Panc1 (cell line): ENCODE data around the gene IL20RA. TPM values are rescaled to one million over a fixed set of nuclear protein-coding genes. Genes with fewer than 3 reads are reported as not detected.

Experiments used
- ATAC-seq: fragments of 200-7000 bp; cut with Tn5 transposase; 2 replicates; pipeline ENCODE4 v1.9.1; 2020; ENCODE audit warnings: mild to moderate bottlenecking, moderate library complexity
- BruUV-seq: library from RNA; stranded (reverse); fragments of 400-500 nt; replicated peaks from 2 replicates; lab custom pipeline; 2021; lab: Mats Ljungman, UMichigan
- CTCF ChIA-PET: fragments of 300-600 bp; sonication (Branson Sonifier 250); formaldehyde crosslinking; loops from one replicate; lab custom pipeline; 2022; ENCODE audit warnings: antibody characterized with exemption; lab: Charles Lee
- POLR2A ChIA-PET: fragments of 300-600 bp; sonication (Branson Sonifier 250); formaldehyde crosslinking; loops from one replicate; lab custom pipeline; 2022; ENCODE audit warnings: antibody characterized with exemption; lab: Charles Lee
- DNase-seq: peaks from one replicate; pipeline ENCODE4 v3.0.0-alpha.2; 2010; ENCODE audit warnings: low read depth, low spot score
- H3K27ac ChIP-seq: 2 replicates; pipeline ENCODE4 v1.5.1; 2011; ENCODE audit warnings: mild to moderate bottlenecking, low read length, inconsistent platforms
- H3K27me3 ChIP-seq: fragments of 200-500 bp; sonication (Bioruptor generic); 2 replicates; pipeline ENCODE4 v1.6.0; 2014; ENCODE audit warnings: low read length, inconsistent platforms; ENCODE audit not compliant: control insufficient read depth, insufficient read depth
- H3K36me3 ChIP-seq: fragments of 200-500 bp; sonication (Bioruptor generic); 2 replicates; pipeline ENCODE4 v1.5.1; 2014; ENCODE audit warnings: inconsistent platforms, mild to moderate bottlenecking, low read length, moderate library complexity; ENCODE audit not compliant: control insufficient read depth, insufficient read depth
- H3K4me1 ChIP-seq: 2 replicates; pipeline ENCODE4 v1.5.1; 2011; ENCODE audit warnings: inconsistent platforms, mild to moderate bottlenecking, low read length, moderate library complexity; ENCODE audit not compliant: control insufficient read depth, insufficient read depth
- H3K4me3 ChIP-seq, 2 experiments: 2 replicates each; pipeline ENCODE4 v1.5.1; 2011 to 2012; ENCODE audit warnings: low read depth in 2 of 2, low read length in 2 of 2, mild to moderate bottlenecking in 2 of 2, inconsistent platforms in 1 of 2, moderate library complexity in 1 of 2
- H3K9me3 ChIP-seq: fragments of 200-500 bp; sonication (Bioruptor generic); 2 replicates; pipeline ENCODE4 v1.5.1; 2014; ENCODE audit warnings: low read depth, mild to moderate bottlenecking, inconsistent platforms, low read length, moderate library complexity; ENCODE audit not compliant: control insufficient read depth, insufficient read depth
- CTCF ChIP-seq: fragments of 450-650 bp; IDR thresholded peaks from 2 replicates; pipeline ENCODE4 v1.5.1; 2017; ENCODE audit warnings: mild to moderate bottlenecking
- POLR2AphosphoS5 ChIP-seq: IDR thresholded peaks from 2 replicates; pipeline ENCODE4 v1.6.1; 2012; ENCODE audit warnings: mild to moderate bottlenecking, low read depth, low read length, moderate library complexity
- SIN3A ChIP-seq: IDR thresholded peaks from 2 replicates; pipeline ENCODE4 v1.6.1; 2012; ENCODE audit warnings: low read depth, mild to moderate bottlenecking, low read length, moderate library complexity, borderline replicate concordance; ENCODE audit not compliant: insufficient read depth
- TCF7L2 ChIP-seq: IDR thresholded peaks from 2 replicates; pipeline ENCODE4 v1.6.1; 2011; ENCODE audit warnings: mild to moderate bottlenecking, low read depth, low read length, inconsistent platforms
- in situ Hi-C: cut with HindIII; loops from 2 replicates; pipeline ENCODE4 v1.10.0; 2016; ENCODE audit warnings: low sequenced_read_pairs, low pct_unique_long_range_greater_than_20kb
- intact Hi-C: fragments of 100-400 bp; cut with micrococcal nuclease; formaldehyde crosslinking; loops from one replicate; pipeline ENCODE4 v1.10.0; 2022; ENCODE audit not compliant: unreplicated experiment
- total RNA-seq: library from RNA; stranded (reverse); gene quantifications from one replicate; pipeline ENCODE4 v1.2.1, GENCODE V29; 2021; ENCODE audit not compliant: unreplicated experiment
- TF ChIP-seq, protein P1 (sequence below), 2 experiments: IDR thresholded peaks; 2 replicates each; pipeline ENCODE4 v1.6.1; 2011 to 2012; ENCODE audit warnings: low read depth in 2 of 2, control low read depth in 1 of 2, low read length in 1 of 2, mild to moderate bottlenecking in 1 of 2, moderate library complexity in 1 of 2; ENCODE audit not compliant: insufficient read depth in 1 of 2

Gene IL20RA
- total RNA-seq, 1 experiment from 2014 or later, result not detected

DNA sequence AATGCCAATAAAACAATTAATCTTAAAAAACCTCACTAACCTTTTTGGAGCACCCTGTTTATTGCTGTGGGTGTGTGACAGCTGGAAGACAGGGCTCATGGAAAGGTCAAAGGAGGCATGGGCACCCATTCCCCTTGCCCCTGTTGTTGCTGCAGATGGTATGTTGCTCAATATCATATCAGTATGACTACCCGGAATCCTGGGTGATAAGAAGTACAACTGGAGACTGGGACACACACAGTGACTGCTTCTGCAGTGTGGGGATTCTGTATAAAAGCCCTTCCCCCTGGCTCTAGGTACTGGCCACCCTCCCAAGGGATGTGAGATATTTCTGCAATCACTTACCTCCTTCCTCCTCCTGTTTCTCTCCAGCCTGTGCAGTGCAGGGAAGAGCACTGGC lies 47.3 kb upstream of the IL20RA start:
- intact Hi-C loops (loop anchor here (5.0 kb wide), 2 partner anchors 220 to 550 kb away; no protein-coding TSS in a partner anchor), in situ Hi-C loops (no loop called here)
- DNase-seq, result no peak
- no peaks in the 10 kb centered on the region for H3K9me3 ChIP-seq
- peak; percentile 38; the same call in 1 of the 2 replicates for ATAC-seq
- H3K4me3 ChIP-seq, result no peak overlapping the region
- H3K27ac ChIP-seq, result no peak overlapping the region
- POLR2A ChIA-PET, result no interaction called here
- CTCF ChIA-PET, result no interaction called here
- BruUV-seq, result no TSS peak
- H3K36me3 ChIP-seq, result no peaks in the 10 kb centered on the region
- H3K4me1 ChIP-seq, result no peaks in the 10 kb centered on the region
- no peaks in the 10 kb centered on the region; the same call in 1 of the 2 replicates for H3K27me3 ChIP-seq
- TF ChIP-seq POLR2AphosphoS5 (no peak), SIN3A (no peak), TCF7L2 (no peak), CTCF (no peak)
- TF ChIP-seq, protein P1, sequence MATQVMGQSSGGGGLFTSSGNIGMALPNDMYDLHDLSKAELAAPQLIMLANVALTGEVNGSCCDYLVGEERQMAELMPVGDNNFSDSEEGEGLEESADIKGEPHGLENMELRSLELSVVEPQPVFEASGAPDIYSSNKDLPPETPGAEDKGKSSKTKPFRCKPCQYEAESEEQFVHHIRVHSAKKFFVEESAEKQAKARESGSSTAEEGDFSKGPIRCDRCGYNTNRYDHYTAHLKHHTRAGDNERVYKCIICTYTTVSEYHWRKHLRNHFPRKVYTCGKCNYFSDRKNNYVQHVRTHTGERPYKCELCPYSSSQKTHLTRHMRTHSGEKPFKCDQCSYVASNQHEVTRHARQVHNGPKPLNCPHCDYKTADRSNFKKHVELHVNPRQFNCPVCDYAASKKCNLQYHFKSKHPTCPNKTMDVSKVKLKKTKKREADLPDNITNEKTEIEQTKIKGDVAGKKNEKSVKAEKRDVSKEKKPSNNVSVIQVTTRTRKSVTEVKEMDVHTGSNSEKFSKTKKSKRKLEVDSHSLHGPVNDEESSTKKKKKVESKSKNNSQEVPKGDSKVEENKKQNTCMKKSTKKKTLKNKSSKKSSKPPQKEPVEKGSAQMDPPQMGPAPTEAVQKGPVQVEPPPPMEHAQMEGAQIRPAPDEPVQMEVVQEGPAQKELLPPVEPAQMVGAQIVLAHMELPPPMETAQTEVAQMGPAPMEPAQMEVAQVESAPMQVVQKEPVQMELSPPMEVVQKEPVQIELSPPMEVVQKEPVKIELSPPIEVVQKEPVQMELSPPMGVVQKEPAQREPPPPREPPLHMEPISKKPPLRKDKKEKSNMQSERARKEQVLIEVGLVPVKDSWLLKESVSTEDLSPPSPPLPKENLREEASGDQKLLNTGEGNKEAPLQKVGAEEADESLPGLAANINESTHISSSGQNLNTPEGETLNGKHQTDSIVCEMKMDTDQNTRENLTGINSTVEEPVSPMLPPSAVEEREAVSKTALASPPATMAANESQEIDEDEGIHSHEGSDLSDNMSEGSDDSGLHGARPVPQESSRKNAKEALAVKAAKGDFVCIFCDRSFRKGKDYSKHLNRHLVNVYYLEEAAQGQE (IDR thresholded peaks at IDR 0.05; ENCODE audit: insufficient read depth in 1 of 2, low read depth in 2 of 2, low read length in 1 of 2), result no peak

DNA sequence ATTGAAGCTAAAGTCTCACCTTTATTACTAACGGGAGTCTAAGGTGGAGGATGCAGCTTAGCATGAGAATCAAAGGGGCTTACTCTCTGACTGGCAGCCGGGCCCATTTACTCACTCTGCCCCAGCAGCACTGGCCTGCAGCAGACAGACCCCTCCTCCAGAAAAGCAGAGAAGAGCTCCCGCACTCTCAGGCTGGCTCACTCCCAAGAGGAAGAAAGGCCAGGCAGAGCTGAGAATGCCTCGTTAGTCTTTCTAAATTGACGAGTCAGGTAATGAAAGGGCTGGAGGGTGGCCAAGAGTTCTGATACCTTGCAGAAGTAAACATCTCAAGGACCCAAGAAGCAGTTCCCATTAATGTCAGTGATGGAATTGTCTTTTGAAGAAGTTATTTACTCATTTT lies 44.5 kb upstream of the IL20RA start:
- CTCF ChIA-PET, result no interaction called here

GRCh38 chr6:137087902-137088301 lies 43.1 kb upstream of the IL20RA start:
- Histone ChIP-seq H3K4me1 (no peaks in the 10 kb centered on the region), H3K36me3 (no peaks in the 10 kb centered on the region), H3K9me3 (no peaks in the 10 kb centered on the region), H3K27ac (no peak overlapping the region), H3K4me3 (no peak overlapping the region), H3K27me3 (peaks cover 3% of the 10 kb centered on the region)
- no peak for ATAC-seq
- no peak for TF ChIP-seq TCF7L2
- no peak for TF ChIP-seq SIN3A
- TF ChIP-seq, protein P1 (IDR thresholded peaks at IDR 0.05; ENCODE audit: insufficient read depth in 1 of 2, low read depth in 2 of 2, low read length in 1 of 2), result no peak
- no peak for TF ChIP-seq CTCF
- TF ChIP-seq POLR2AphosphoS5, result no peak
- in situ Hi-C loops (no loop called here), intact Hi-C loops (no loop called here)
- POLR2A ChIA-PET, result no interaction called here
- CTCF ChIA-PET, result no interaction called here
- no peak for DNase-seq
- BruUV-seq, result no TSS peak

More for the DNA sequence above, 44.5 kb upstream of the IL20RA start:
- H3K27me3 ChIP-seq, result peaks cover 3% of the 10 kb centered on the region
- TF ChIP-seq TCF7L2 (no peak), POLR2AphosphoS5 (no peak)
- DNase-seq (no peak), ATAC-seq (no peak)
- no peaks in the 10 kb centered on the region for H3K4me1 ChIP-seq
- no peak overlapping the region for H3K4me3 ChIP-seq
- no peaks in the 10 kb centered on the region for H3K36me3 ChIP-seq
- no peaks in the 10 kb centered on the region for H3K9me3 ChIP-seq
- POLR2A ChIA-PET, result no interaction called here
- H3K27ac ChIP-seq, result no peak overlapping the region
- BruUV-seq, result no TSS peak
- in situ Hi-C loops, result no loop called here
- intact Hi-C loops, result no loop called here
